ENCODE measurements around the gene CORO2B. TPM values are rescaled to one million over a fixed set of nuclear protein-coding genes. Genes with fewer than 3 reads are reported as not detected.

The CORO2B gene
- total and polyA plus RNA-seq, 2 of the 13 experiments (the other 11 are each of a cell fraction or from before 2014, with no cell fraction given), result 0.35 to 0.63 TPM

DNA sequence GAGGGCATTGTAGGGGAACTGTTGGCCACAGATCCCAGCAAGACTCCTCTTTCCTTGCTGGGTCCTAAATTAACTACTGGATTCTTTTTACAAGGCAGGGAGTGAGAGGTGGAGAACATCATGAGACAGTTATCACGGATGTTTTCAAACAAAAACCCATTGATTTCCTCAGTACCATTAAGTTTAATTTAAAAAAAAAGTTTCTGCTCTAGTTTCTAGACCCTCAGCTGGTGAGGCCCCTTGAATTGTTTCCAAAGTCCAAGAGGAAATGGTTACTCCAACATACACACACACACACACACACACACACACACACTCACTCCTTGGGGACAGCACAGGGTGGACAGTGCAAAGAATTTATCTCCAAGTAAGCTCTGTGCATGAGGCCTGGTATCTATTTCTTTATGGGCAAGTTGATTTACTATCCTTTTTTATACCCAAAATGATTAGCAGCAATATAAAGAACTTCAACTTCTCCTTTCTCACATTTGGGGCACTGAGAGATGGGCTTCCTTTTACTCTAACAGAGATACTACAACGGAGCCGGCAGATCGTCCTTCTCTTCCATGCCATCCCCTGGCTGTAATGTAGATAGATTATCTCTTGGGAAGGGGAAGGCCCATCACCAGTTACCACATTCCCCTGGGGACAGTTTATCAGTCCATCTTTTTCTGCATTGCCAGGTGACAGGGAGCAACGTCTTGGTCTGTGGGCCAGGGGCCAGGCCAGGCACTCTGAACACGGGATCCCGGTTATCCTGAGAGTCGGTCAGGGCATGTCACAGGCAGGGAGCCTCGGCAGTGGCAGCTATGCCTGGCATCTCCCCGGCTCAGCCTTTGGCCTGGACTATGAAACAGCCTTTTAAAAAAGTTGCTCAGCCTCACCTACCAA, 54.7 kb downstream of the CORO2B start (continued):
- TF ChIP-seq ZHX2 (IDR thresholded peaks at IDR 0.05; ENCODE audit: low read depth), result no peak
- no peak for TF ChIP-seq ZHX2 (CRISPR knock-in tag; IDR thresholded peaks at IDR 0.05; ENCODE audit: borderline replicate concordance)
- TF ChIP-seq, protein P1, sequence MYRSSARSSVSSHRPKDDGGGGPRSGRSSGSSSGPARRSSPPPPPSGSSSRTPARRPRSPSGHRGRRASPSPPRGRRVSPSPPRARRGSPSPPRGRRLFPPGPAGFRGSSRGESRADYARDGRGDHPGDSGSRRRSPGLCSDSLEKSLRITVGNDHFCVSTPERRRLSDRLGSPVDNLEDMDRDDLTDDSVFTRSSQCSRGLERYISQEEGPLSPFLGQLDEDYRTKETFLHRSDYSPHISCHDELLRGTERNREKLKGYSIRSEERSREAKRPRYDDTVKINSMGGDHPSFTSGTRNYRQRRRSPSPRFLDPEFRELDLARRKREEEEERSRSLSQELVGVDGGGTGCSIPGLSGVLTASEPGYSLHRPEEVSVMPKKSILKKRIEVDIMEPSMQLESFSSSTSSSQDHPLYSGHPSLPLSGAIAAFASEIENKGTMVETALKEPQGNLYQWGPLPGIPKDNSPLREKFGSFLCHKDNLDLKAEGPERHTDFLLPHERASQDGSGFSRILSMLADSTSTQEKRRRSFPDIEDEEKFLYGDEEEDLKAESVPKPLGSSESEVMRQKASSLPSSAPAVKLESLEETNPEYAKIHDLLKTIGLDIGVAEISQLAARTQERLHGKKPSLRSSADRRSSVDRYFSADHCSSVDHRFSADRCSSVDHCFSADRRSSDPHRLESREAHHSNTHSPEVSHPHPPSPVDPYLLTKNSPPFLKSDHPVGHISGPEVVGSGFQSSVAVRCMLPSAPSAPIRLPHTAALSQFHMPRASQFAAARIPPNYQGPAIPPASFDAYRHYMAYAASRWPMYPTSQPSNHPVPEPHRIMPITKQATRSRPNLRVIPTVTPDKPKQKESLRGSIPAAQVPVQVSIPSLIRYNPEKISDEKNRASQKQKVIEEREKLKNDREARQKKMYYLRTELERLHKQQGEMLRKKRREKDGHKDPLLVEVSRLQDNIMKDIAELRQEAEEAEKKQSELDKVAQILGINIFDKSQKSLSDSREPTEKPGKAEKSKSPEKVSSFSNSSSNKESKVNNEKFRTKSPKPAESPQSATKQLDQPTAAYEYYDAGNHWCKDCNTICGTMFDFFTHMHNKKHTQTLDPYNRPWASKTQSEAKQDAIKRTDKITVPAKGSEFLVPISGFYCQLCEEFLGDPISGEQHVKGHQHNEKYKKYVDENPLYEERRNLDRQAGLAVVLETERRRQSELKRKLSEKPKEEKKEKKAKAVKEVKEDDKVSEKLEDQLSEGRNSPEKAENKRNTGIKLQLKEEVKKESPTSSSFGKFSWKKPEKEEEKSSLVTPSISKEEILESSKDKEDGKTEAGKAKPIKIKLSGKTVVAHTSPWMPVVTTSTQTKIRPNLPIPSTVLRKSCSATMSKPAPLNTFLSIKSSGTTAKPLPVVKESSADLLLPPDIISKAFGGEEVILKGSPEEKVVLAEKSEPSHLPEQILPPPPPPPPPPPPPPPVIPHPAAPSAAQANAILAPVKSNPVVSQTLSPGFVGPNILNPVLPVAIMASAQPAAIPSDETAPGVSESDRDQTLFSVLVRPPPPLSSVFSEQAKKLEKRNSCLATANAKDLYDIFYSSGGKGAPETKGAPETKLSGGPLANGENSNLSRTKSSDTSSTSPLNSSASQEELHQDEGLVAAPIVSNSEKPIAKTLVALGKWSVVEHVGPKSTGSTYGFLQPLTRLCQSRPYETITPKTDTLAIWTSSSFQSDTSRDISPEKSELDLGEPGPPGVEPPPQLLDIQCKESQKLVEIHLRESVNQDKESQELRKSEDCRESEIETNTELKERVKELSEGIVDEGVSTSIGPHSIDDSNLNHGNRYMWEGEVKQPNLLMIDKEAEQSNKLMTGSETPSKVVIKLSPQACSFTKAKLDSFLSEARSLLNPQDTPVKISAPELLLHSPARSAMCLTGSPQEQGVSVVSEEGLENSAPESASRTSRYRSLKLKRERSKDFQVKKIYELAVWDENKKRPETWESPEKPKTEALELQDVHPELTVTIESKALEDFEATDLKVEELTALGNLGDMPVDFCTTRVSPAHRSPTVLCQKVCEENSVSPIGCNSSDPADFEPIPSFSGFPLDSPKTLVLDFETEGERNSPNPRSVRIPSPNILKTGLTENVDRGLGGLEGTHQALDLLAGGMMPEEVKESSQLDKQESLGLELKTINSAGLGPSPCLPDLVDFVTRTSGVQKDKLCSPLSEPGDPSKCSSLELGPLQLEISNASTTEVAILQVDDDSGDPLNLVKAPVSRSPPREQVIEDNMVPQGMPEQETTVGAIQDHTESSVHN (CRISPR knock-in tag; IDR thresholded peaks at IDR 0.05), result no peak
- TF ChIP-seq ATF4 (CRISPR knock-in tag; IDR thresholded peaks at IDR 0.05), result no peak
- TF ChIP-seq NFE2 (CRISPR knock-in tag; IDR thresholded peaks at IDR 0.05), result no peak
- no peak for TF ChIP-seq PCBP2 (optimal IDR thresholded peaks at IDR 0.05; ENCODE audit: low read depth, low read length, poor library complexity, severe bottlenecking)
- no peak for TF ChIP-seq KDM3A (CRISPR knock-in tag; IDR thresholded peaks at IDR 0.05; ENCODE audit: low read depth)
- no peak for TF ChIP-seq ZNF605 (CRISPR knock-in tag; IDR thresholded peaks at IDR 0.05)
- no peak for TF ChIP-seq MAFG (CRISPR knock-in tag; IDR thresholded peaks at IDR 0.05)
- TF ChIP-seq, protein P2, sequence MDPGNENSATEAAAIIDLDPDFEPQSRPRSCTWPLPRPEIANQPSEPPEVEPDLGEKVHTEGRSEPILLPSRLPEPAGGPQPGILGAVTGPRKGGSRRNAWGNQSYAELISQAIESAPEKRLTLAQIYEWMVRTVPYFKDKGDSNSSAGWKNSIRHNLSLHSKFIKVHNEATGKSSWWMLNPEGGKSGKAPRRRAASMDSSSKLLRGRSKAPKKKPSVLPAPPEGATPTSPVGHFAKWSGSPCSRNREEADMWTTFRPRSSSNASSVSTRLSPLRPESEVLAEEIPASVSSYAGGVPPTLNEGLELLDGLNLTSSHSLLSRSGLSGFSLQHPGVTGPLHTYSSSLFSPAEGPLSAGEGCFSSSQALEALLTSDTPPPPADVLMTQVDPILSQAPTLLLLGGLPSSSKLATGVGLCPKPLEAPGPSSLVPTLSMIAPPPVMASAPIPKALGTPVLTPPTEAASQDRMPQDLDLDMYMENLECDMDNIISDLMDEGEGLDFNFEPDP (CRISPR knock-in tag; conservative IDR thresholded peaks at IDR 0.05), result no peak

All from HepG2 (cell line).